GM19099 (cell line): ENCODE measurements around the gene VAV2.

Source experiments
- POLR2A ChIP-seq: IDR thresholded peaks from 3 replicates; pipeline ENCODE4 v1.6.1; 2011; ENCODE audit warnings: low read depth; ENCODE audit not compliant: insufficient read length; ENCODE audit errors: extremely low read depth

VAV2 gene

DNA sequence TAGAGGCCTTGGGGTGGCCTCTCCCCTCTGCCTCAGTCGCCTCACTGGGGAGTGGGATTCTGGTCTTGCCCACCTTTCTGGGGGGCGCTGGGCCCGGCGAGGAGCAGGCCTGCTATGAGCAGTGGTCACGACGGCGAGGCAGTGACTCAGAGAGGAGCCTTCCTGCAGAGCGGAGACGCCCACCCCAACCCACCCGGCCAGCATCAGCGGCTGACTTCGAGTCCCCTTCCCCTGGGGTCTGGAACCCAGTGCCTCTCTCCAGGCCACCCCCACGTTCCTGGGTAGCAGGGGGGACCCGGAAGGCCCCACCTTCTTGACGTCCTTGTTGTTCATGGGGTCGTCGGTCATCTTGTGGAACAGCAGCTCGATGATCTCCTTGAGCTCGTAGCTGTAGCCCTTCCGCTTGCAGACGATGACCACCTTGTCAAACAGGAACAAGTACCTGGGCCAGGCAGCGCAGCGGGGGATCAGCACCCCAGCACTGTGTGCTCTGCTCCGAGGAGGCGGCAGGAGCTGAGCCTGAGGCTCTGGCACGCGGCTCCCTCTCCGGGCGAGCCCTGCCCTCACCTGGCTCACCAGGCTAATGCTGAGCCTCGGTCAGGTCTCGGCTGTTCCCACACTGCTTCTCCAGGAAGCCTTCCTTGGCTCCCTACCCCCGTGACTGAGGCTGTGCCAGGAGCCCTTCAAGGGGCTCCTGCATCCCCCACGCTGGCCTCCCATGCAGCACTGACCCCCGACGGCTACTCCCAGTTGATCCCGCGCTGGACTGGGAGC lies 203.9 kb downstream of the VAV2 start:
- no peak for TF ChIP-seq POLR2A

DNA sequence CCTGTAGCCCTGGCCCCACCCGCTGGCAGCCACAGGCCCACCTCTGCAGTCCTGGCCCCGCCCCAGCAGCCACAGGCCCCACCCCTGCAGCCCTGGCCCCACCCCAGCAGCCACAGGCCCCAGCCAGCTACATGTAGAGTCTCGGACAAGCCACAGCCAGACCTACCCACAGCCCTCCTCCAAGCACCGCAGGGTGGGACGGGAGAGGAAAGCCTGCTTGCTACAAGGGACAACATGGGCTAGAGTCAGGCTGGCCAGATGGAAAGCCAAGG lies 204.4 kb downstream of the VAV2 start:
- TF ChIP-seq POLR2A: no peak

DNA sequence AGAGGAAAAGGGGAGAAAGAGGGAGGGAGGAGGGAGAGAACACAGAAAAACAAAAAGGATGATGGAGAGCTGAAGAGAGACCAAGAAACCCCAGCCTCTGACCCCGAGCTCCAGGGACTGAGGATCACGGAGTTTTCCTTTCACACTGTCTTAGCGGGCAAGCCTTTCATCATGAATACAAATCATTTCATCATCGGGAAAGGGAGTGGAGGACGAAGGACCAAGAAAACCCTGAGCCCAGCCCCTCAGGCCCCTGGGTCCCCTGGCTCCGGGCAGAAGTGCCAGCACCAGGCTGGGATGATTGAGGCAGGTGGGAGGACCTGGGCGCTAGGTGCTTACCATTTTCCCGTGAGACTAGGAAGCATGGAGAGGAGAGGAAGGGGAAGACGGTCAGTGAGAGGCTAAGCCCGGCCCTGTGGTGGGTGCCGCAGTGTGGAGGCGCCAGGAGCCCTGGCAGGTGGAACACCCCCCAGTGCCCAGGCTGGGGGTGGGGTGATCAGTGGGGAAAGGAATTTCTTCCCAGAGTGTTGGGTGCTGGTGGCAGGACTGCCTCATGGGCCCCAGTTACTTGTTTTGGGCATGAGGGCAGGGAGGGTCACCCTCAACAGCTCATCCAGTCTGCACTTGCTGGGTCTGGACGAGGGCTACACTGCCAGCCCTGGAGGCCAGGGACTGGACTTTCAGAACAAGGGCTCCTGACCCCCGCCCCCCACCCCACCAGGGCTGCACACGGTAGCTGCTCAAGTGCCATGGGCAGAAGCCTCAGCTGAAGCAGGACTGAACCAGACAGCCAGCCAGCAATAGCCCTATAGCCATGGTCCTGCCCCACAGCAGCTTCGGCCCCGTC lies 205.0 kb downstream of the VAV2 start:
- peak; percentile 47 for TF ChIP-seq POLR2A

DNA sequence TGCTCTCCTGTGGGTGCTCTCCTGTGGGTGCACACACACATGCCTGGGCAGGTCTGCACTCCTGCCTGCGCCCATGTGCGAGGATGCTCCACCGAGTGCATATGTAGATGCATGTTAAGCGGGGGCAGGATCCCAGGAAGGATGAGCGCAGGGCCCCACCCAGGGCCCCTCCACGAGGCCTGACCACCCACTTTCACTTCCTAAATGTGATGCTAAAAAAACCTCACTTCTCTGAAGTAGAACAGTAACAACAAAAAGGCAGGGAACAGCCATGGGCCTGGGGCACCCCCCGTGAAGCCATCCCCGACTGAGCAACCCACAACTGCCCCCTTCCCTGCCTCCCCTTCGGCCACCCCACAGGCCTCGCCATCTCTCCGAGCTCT lies 205.8 kb downstream of the VAV2 start:
- TF ChIP-seq POLR2A: no peak

DNA sequence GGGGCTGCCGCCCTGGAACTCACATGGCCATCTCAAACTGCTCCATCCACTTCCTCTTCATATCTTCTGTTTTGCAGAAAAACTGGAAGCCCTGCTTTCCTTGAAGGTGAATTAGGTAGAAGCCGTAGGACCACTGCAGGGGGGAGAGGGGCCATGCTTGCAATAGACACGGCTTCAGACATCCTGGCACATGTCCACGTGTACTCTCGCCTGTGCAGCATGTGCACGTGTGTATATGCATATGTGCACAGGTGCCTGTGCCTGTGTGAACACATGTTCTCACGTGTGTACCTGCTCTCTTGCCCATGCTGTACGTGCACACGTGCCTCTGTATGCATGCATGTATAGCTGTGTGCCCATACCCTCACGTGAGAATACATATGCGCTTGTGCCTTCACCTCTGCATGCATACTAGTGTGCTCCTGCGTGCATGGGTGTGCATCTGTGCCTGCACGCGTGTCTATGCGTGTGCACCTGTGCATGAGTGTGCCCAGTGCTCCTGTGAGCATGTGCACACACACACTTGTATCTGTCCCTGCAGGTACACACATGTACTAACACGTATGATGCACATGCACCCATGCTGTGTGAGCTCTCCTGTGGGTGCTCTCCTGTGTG lies 206.3 kb downstream of the VAV2 start:
- peak; percentile 33 for TF ChIP-seq POLR2A

DNA sequence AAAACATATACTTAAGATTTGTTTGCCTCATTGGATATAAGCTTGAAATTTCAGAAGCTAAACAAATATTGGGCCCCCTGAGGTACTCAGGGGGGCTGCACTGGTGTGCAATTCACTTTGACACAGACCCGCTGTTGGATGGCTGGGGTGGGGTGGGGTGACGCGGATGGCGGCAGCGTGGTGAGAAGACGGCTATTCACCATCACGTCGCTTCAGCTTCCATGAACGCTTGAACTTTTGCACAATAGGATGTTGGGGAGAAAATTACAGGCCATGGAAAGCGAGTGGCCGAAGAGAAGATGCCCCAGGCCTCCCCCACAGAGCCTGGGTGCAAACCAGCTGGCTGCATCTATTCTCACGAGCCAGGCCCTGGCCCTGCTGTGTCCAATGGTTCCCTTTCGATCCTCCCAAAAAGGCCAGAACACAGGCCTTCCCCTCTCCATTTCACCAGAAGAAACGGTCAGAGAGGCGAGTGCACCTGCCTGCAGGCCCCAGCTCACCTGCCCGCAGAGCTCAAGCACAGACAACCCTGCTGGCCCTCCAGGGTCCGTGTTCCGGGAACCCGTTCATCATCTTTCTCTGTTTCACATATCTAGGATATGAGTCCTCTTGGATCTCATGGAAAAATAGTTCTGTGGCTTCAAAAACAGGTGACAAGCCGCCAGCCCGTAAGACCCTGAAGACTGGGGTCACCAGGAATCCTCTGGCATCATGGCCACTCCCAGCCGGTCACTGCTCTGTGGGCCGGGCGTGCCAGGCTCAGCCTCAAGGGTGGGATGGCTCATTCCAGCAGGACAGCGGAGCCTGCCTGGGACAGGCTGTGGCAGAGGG lies 207.2 kb downstream of the VAV2 start:
- no peak for TF ChIP-seq POLR2A

DNA sequence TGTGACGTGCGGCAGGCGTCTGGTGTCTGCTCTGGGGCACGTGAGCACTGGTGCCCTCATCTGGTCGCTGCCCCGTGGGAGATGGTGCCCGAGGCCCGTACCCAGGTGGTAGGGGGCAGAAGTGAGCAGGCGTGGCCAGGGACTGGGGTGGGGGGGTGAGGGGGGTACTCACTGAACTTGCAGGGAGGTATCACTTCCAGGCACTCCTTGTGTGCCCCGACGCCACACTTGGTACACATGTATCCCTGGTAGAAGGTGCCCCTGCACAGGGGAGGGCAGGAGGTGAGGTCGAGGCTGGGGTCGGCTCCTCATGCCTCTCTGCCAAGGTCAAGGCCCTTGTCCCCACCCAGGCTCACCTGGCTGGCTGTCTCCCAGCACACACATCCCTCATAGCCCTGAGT lies 208.8 kb downstream of the VAV2 start:
- no peak for TF ChIP-seq POLR2A

DNA sequence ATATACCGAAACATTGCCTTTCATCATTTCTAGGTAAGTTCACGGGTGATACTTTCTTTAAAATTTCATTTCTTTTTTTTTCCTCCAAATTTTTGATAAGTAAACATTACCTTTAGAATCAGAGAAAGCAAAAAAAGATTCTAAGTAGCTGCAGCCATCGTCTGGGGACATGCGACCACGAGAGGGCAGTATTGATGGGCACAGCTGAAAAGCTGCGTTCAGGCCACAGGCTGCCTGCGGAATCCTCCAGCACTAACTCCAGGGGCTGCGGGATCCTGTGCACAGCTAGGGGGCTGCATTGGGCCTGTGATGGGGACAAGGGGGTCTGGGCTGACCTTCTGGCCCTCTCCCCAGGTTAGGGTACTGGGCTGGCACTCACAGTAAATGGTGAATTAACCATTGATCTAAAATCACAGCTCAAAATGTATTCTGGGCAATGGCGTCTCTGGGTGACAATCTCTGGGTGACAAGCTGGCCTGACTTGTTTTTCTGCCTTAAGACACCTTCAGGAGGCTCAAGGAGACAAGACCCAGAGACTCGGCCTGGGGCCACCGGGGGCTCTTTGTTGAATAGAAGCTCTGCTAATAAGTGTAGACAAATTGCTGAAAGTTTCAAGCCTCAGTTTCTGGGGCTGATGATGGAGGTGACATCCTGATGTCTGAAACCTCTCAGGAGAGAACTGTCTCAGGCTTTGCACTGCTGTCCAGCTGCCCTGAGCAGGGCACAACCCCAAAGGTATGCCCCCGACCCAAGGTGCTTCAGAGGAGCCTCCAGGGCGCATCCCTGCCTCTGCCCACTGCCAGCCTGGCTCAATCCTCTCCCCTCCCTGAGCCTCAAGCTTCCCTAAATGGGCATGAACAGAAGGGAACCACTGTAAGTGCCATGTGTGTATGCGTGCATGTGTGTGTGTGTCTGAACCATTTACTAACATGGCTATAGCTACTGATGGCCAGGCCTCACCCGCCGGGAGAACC lies 209.7 kb downstream of the VAV2 start:
- no peak for TF ChIP-seq POLR2A

DNA sequence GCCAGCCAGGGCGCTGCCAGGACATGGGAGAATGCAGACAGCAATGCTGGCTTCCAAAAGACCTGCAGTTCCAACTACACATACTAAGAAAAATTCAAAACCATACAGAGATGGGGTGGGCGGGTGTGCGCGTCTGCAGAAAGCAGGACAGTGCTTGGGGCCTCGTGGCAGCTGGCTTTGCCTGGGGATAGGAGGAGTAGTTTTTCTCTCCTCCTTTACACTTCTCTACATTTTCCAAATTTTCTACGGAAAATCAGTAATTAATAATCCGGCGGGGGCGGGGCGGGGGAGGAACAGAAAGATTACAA lies 210.3 kb downstream of the VAV2 start:
- TF ChIP-seq POLR2A: no peak

DNA sequence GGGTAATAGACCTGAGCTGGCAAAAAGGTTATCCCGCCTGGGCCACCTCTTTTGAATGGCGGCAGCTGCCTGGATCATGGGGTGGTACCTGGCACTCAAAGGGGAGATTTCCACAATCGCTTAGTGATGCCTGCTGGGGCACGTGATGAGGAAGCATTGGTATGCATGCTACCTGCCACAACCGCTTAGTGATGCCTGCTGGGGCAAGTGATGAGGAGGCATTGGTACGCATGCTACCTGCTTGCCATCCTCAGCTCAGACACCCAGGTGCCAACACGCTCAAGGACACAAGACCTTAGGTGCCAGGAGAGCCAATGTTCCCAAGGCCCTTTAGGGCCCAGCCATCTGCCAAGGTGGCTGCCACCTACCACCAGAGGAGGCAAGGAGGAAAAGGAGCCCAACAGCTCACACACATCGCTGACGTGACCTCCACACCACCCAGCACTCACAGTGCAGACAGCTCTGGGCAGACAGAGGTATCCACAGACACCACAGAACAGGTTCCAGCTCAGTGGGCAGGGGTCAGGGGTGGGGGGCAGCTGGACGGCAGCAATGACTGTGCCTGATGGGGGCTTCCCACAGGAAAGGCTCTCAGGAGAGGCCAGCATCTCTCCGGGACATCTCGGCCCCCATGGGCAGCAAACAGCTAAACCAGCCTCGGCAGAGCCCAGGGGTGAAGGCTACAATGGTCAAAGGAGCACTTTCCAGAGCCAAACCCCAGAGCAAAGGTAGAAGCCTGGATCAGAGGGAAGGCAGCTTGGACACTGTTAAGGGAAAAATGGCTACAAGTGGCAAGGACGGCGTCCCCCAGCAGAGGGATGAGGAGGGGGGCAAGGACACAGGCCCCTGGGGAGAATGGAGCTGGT lies 210.9 kb downstream of the VAV2 start:
- no peak for TF ChIP-seq POLR2A

DNA sequence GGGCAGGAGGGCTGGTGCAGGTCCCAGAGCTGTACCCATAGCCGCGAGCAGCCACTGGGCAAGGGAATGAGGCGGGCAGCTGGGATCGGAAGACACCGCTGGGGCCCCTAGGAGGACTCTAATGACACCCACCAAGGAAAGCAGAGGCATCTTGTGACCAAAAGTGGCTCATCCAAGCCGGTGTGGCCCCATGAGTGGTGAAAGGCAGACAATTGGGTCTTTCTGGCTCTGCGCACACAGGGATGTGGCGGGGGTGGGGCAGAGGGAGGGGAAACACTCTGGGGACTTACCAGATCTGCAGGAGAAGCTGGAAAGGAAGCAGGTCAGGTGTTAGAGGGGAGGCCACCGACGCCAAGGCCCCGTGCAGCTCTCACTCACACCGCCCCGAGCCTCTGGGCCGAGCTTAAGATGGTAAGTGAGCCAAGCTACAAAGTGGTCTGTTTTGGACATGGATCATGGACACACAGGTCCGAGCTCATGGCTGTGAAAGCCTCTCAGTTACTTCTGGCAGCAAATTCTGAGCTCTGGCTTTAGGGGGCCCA lies 211.6 kb downstream of the VAV2 start:
- TF ChIP-seq POLR2A: no peak

DNA sequence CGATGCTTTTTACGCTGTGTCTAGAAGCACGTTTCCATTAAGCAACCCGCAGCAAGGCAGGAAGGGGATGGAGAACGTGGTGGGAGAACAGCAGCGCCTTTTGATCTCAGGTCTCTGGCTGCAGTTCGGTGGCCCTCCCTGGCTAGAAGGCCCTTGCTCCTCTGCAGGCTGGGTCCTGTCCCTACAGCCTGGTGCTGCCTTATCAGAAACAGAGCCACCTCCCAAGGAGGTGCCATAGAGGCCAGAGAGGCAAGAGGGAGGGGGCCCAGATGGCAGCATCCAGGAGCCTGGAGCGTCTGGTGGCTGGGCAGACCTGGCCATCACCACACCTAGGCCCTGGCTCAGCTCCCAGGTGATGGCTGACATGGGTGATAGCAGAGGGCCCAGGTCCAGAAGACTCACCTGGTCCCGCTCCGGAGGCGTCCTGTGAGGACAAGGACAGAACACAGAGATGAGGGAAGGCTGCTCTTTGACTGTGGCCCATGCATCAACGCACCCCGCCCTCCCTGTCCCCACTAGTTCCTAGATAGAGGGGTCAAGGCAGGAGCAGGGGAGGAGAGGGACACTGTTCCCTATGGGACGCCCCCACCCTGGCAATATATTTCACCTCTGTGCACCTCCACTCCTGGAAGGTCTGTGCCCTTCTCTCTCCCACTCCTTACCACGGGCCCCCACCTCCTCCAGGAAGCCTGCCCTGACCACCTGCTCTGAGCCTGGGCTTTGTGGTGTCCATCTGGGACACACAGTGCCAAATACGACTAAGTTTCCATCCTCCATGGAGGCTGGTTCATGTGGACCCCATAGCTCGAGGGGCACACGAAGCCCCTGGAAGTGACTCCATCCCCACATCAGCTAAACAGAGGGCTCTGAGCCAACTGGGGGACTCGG lies 212.4 kb downstream of the VAV2 start:
- no peak for TF ChIP-seq POLR2A
